IPS DF 19.7 (cell line): ENCODE measurements around the gene KATNIP.
A peak's percentile ranks its signal among the peaks of the same experiment; 100 is the strongest.

Experiments
- DNase-seq: peaks from one replicate; pipeline ENCODE4 v3.0.0-alpha.2; 2013; ENCODE audit warnings: low read depth, low spot score

Gene KATNIP

DNA sequence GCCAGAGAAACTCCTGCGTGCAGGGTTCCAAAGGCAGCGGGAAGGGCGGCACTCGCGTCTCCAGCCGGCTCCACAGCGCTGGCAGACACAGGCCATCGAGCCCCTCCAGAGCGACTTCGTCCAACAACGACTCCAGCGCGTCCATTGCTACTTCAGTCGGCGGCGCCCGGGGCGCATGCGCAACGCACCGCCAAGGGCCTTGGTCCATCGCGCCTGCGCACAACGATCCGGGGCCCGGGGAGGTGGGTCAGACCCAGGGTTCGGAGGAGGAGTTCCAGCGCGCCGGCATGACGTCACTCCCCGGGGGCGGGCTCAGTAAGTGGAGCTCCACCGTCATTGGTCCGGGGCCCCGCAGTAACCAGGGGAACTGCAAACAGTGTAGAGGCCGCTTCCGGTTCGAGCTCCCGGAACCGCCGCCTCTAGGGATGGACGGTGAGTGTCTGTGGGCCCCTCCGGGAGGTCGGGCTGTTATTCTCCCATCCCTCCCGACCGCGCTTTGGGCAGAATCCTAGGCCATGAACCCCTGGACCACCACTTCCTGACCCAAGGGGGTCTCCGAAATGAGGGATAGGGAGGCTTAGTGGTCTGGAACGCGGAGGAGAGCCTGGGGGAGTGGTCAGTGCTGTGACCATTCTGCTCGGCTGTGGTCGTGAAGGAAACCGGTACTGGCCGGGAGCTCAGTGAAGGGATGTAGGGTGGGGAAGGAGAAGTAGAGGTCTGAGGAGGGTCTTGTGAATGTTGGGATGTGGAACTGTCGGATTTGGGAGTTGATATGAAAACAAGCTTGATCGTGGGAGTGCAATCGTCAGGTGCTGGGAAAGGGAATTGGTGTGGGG lies at the start of gene KATNIP, which contains the start of gene GTF3C1:
Gene KATNIP, plus strand, starts transcription at position 399 of the 836 bp plus-strand sequence. Its CDS starts 27 bp downstream, at position 426.
Gene GTF3C1, minus strand, starts transcription at position 168 of the 836 bp plus-strand sequence. Its CDS starts 23 bp downstream, at position 145.
- peak; percentile 61 for DNase-seq

DNA sequence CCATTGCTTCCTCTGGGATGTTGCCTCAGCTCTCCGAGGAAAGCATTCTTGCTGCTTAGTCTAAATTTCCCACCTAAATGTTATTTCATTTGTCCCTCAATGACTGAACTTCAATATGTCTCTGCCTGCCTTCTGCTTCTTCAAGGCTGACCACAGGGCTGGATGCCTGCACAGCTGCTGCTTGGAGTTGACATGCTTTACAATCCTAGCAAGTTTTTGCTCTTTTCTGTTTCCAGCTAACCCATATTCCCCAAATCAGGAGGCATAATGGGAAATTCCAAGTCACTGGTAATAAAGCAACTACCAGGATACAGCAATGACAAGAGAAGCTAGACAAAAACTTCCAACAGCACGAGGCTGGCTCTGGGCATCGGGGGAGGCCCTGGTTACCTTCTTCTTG lies 49.1 kb upstream of the KATNIP start:
- DNase-seq = no peak

DNA sequence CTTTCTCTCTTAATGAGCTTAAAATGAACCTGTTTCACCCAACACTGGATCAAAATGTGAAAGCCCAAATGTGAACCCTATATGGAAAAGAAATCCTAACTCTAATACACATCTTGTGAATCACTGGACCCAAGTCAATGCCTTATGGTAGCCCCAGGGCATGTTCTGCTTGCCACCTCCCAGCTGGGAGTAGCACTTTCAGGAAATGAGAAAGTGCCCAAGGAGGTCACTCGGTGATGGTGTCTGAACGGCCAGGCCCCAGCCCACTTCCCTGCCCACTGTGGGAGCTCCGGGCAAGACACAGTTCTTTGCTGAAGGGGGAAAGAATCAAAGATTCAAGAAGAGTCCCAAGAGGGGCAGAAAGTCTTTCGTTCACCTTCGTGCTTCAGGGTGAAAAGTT lies 46.3 kb upstream of the KATNIP start:
- no peak for DNase-seq

DNA sequence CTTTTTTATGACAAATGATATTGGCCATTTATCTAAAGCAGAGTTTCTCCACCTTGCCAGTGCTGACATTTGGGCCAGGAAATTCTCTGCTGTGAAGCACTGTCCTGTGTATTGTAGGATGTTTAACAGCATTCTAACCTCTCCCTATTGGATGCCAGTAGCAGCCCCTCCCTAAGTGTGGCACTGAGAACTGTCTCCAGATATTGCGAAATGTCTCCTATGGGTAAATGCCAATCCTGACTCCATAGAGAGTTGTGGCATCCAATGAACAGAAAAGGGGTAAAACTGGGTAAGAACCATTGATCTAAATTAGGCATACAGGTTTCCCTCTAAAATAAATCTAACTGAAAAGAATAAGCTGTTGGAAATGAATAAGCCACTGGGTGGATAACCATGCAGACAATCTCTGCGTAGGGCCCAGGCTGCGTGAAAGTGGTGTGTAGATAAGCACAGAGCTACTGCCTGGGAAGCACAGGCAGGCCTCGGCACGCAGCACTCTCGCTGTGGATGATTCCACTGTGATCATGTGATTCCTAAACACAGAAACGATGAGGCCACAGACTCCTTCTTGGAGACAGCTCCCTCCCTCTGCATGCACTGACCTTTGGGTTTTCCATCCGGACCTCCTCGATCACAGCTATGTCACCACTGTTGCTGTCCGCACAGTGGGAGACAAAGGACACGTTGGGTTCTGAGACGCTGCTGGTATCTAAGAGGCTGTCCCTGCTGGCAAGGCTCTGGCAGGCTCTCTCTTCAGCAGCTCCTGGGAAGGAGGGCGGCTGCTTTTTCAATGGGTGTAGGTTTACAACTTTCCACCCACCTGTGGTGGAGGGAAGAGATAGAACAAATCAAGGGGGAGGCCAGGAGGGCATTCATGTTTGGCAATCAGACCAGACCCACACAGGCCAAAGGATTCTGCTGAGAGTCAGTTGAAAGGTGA lies 44.4 kb upstream of the KATNIP start:
- no peak for DNase-seq

DNA sequence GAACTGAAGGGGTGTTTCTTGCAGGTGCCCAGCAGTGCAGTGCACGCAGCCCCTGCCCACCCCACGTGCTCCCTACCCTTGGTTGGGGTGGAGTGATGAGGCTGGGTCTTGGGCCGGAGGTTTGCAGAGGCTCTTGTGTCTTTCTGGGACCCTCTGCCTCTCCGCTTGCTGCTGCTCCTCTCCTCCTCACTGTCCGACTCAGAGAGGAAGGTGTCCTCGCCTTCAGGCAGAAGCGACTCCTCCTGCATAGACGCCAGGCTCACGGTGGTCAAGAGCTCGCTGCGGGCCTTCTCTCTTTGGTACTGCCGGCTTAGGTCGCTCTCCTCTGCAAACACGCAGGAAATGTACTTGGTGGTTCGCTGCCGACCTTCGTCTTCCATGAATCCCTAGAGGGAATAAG lies 43.2 kb upstream of the KATNIP start:
- DNase-seq = no peak

DNA sequence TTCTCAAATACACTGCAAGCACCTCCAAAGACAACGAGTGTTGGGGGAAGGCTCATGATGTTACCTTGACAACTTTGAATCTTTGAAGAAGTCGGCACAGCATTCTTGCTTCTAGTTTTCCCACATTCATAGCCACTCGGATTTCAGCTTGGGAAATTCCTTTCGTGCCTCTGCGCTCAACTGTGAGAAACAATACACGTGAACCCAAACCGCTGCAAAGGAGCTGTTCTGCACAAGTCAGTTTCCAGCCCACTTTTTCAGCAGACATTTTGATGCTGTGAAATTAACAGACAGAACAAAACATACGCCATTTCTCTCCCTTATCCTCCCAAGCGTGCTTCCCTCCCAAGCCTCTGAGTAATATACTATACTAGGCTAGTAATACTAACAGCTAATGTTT lies 41.5 kb upstream of the KATNIP start:
- no peak for DNase-seq

DNA sequence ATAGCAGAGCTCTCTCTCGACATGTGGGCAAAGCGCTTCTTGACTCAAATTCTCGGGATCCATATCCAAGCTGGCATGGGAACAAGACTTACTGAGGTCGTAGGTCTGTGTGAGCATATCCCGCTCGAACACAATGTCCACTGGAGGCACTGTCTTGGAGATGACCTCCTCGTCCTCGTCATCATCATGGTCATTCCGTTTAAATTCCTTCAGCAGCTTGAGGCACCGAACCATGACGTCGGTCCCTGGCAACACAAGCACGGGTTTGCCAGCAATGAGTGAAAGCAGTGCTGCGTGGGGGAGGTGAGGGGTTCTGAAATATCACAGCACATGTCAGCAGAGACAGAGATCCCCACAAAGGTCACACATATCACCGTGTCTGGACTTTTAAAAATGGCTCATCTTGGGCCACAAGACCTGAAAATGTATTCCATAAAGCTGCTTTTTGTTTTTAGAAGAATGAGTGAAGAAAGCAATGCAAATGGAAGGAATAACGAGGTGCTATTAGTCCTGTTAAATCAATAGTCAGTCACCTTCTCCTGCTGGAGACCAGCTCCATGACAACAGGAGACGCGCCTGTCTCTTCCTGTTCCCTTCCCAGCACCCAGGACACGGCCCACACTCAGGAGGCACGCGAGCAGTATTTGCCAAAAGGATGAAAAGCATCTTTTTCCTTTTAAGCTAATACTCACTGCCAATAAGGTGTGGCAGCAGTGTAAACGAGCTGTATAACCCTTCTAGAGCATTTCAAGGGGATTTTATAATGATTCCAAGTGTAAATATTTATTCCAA lies 38.1 kb upstream of the KATNIP start:
- DNase-seq = no peak

DNA sequence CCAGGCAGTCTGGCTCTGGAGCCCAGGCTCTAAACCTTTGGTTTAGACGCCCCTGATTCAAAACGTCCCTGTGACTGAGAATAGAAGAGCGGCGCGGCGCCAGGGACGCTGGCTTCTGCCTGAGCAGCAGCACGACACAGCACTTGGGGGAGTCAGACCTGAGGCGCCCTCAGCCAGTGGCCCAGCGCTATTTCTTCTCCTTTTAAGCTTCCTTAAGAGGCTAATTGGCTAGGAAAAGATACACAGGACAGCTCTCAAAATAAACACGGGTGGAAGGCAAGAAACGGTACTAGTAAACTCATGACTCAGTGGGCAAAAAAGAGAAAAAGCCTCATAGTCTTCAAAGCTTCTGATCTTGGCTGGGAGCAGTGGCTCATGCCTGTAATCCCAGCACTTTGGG lies 35.1 kb upstream of the KATNIP start:
- no peak for DNase-seq

DNA sequence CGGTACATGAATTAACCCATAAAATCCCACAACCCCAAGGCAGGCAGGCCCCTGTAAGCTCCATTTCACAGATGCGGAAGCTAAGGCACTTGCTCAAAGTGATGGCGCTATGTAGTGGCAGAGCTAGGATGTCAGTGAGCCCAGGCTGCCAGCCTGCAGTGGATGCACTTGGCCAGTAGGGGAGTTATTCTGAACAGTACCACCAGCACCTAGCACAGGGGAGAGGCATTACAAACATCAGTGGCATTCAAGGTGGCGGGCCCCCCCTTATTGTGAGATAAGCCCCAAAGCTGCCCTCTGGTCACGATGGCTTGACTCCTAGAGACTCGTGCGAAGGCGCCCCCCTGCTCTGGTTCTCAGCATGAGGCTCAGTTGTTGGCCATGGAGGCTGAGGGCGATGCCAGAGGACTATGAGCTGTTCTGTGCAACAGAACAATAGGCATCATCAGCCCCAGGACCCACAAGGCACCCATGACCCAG lies 34.0 kb upstream of the KATNIP start:
- peak; percentile 20 for DNase-seq

DNA sequence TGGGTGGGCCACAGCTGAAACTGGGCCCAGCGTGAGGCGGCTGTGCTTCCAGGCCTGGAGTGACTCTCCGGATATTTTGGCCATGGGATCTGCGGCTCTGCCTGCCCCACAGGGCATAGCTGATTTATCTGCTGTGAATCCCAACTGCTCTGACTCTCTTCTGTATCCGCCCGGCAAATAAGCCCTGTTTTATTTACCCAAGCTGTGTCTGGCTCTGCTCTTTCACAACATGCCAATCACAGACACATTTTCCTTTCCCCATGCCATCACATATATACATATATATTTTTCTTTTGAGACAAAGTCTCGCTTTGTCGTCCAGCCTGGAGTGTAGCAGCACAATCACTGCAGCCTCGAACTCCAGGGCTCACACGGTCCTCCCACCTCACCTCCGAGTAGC lies 33.6 kb upstream of the KATNIP start:
- DNase-seq = no peak

DNA sequence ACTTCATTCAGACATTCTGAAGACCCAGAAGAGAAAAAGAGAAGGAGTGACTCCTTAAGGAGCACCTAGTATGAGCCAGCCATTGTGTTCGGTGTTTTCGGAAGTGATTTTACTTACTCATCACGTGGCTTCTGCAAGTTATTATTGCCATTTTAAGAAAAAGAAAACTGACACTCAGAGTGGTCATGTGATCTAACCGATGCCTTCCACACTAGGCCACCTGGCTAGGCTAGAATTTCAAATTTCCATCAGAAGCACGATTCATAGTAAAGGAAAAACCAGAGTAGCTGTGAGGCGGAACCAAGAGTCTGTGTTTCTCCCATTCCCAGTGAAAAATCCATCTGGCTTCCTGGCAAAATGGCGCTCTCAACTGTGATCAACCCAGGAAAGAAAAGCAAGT lies 32.3 kb upstream of the KATNIP start:
- no peak for DNase-seq

DNA sequence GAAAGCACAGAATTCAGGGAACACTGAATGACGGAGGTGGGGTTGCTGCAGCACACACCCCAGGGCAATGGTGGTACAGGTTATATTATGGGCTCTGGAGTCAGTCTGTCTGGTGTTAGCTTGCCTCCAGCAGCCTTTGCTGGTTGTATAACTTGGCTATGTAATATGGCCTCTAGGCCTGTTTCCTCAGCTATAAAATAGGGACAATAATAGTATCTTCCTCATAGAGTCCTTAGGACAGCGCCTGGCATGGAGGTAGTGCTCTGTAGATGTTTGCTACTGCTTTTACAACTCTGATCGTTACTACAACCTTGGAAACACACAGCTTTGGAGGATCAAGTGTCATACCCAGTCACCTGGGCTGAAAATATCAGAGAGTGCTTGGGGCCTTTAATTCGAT lies 31.7 kb upstream of the KATNIP start:
- no peak for DNase-seq

DNA sequence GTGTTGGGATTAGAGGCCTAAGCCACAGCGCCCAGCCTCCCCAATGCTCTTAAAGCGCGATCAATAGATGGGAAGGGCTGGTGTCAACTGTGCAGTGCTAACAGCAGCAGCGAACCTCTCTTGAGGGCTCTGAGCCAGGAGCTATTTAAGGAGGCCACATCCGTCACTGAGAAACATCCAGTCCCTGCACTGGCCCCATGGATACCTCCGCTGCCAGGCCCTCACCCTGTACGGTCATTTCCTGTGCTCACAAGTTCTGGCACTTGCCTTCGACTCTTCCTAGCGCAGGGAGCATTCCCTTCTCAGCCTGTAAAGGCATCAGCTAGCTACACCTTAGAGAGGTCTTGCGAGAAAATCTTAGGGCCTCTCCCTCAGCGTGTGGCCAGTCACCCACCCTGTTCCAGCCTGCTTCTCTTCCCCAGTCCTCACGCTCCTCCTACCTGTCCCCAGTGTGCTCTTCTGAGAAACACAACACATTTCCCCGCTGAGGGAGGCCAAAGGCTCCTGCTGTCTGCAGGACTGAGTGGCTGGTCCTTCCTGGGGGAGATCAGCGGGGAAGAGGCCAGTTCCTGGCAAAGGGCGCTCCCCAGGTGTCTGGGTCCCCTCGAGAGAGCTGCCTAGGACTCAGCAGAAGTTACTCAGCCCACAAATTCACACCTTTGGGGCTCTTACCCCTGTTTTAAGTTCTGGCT lies 28.8 kb upstream of the KATNIP start:
- no peak for DNase-seq

DNA sequence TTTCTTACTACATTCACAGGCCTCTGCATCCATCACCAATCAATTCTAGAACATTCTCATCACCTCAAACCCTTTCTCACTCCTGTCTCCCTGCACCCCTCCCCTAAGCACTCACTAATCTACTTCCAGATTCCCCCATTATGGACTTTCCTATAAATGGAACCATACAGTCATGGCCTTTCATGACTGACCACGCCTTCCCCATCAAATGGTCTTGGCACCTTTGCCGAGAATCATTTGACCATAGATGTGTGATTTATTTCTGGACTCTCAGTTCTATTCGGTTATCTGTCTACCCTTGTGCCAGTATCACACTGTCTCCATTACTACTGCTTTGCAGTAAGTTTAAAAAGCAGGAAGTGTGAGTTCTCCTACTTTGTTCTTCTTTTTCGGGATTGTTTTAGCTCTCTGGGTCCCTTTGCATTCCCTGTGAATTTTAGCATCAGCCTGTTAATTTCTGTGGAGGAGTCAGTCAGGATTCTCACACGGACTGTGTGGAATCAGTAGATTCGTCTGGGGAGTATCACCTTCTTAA lies 27.7 kb upstream of the KATNIP start:
- no peak for DNase-seq

DNA sequence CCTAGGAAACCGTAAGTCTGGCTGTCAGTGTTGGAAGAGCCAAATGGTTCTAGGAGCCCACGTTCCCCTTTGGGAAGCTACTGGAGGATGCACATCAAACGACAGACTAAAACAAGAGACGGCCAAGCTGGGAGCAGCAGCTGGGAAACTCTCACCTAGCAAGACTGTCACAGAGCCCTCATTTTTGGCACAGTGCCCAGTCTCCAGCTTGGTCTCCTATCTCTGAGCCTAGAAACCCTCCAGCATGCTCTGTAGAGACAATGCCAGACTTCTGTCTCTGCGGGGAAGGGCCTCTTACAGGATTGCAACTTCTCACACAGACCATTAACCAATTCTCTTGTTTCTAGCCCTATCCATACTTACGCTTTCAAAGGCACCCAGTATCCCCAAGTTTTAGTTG lies 23.8 kb upstream of the KATNIP start:
- no peak for DNase-seq

DNA sequence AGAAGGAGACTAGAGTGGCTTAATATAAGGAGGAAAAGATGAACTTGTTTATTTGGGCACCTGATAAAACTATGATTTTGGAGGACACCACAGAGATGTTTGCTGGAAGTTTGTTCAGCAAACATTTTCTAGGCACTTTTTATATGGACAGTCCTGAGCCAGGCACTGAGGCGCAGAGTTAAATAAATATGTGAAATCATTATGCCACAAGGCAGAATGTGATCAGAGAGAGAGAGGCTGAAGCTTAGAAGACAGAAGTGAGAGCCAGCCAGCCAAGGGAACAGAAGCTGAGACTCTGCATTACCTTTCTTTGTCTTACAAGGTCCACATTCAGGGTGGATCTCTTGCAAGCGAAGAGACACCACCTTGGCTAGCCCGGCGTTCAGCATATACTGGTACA lies 21.6 kb upstream of the KATNIP start:
- DNase-seq = no peak

DNA sequence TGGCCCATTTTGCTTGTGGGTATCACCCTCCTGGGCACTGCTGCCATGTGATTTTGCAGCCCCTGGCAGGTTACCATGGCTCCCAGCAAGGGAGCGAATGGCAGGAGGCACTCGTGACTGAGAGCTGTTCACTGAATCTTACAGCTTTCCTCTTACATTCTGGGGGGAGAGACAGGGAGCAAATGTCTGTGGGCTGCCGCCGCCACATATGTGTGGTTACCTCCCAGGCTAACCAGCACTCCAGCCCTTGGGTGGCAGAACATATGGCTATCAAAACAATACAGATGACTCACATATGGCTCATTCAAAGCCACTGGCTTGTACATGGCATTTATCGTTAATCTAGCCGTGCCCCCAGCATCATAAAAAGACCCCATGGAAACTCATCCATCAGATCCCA lies 20.0 kb upstream of the KATNIP start:
- DNase-seq = no peak

DNA sequence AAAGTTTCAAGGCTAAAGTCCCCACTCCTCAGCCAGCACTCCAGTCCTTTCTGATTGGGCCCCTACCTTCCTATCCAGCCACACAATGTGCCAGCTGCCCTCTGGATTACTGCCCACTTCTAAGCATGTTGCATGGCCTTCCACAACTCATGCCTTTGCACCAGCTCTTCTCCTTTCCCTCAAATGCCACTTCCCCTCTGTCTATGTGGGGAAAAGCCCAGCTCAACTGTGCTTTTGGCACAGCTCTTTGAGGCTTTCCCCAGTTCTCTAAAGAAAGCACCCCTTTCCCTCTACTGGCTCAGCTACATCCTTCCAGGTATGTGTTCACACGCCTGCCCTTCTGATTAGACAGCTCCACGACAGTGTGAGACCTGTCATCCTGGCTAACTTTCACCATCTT lies 18.8 kb upstream of the KATNIP start:
- DNase-seq = no peak

DNA sequence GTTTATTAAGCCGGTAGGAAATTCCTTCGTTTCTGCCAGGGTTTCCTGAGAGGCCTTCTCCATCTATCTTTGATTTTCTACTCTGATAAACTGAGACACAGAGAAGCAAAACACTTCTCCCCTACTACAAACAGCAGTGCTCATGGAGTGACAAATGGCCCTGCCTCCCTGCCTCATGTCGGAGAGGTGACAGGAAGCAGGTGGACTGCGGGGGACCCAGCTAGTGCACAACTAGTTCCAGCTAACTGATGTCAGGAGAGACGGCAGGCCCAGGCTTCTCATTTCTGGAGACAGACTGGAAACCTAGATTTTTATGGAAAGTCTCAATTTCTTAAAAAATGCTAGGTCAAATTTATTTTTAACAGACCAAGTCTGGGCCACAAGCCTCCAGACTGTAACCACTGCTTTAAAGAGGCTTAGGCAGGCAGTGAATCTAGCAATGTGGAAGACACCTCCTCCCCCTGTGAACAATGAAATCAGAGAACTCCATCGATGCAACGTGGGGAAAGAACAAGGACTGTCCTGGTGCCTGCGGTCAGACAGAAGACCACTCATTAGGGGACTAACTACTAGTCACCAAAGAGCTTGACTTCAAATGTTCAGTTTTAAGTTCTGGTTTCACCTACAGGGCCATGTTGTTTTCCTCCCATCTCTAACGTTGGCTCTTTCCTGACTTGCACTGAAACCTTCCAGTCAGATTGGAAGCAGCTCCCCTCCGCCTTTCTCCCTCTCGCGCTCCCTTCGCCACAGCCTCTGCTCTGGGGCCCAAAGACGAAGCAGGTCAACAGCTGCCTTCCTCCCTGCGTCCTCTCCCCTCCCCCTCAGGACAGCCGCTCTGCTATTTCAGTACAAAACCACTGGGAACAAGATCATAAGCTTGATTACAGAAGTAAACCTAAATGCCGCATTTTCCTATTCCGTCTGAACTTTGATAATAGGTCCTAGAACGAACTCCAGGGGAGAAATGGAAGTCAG lies 17.8 kb upstream of the KATNIP start:
- no peak for DNase-seq

DNA sequence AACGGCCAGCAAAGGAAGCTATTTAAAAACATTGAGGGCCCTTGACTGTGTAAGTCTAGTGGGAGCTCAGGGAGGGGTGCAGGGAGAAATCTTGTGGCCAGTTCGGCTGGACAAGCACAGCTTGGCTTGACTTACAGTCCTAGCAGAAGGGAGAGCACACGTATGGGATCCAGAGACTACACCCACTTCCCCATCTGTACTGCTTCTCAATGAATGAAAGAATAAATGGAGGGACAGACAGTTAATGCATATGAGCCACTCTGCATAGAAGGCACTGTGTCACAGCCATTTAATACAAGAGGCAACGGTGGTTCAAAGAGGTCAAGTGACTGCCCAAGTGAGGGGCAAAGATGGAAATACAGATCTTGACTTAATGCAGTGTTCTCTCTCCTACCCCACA lies 15.7 kb upstream of the KATNIP start:
- DNase-seq = no peak
